Right lobe of liver (tissue), 6 donors: Measurements from ENCODE around the gene SMOC1. TPM values are rescaled to one million over a fixed set of nuclear protein-coding genes. Genes with fewer than 3 reads are reported as not detected.

ENCODE experiments used
- ATAC-seq, 4 donors: fragments of 200-7000 bp; cut with Tn5 transposase; one replicate each; pipeline ENCODE4 v1.9.1; 2020; ENCODE audit warnings: mild to moderate bottlenecking in 4 of 4, moderate library complexity in 4 of 4
- DNase-seq, 3 donors: peaks; one replicate each; pipeline ENCODE4 v3.0.0-alpha.2; 2020
- H3K27ac ChIP-seq, 3 donors: fragments of 200-600 bp; one replicate each; pipeline ENCODE4 v1.8.0; 2022
- H3K27me3 ChIP-seq, 2 donors: fragments of 200-600 bp; one replicate each; pipeline ENCODE4 v1.8.0; 2022
- H3K36me3 ChIP-seq, 4 donors: fragments of 200-600 bp; sonication (generic) in 1 of 4; one replicate each; pipeline versions ENCODE4 v1.5.1 to v1.8.0; 2017 to 2022; ENCODE audit warnings: control low read depth in 1 of 4
- H3K4me1 ChIP-seq, 4 donors: fragments of 200-600 bp; sonication (generic) in 1 of 4; one replicate each; pipeline versions ENCODE4 v1.5.1 to v1.8.0; 2017 to 2022; ENCODE audit warnings: control low read depth in 1 of 4
- H3K4me3 ChIP-seq, 3 donors: fragments of 200-600 bp; one replicate each; pipeline ENCODE4 v1.8.0; 2022
- H3K9me3 ChIP-seq, 4 donors: fragments of 200-600 bp; sonication (generic) in 1 of 4; one replicate each; pipeline versions ENCODE4 v1.5.1 to v1.8.0; 2017 to 2022; ENCODE audit warnings: control low read depth in 1 of 4
- POLR2A ChIP-seq: fragments of 450-650 bp; IDR thresholded peaks from one replicate; pipeline ENCODE4 v1.6.1; 2017; ENCODE audit warnings: antibody characterized with exemption, mild to moderate bottlenecking
- WGBS: methylation state at CpG from one replicate; pipeline ENCODE4 v1.1.6; 2018; ENCODE audit warnings: low coverage, low lambda C conversion rate; ENCODE audit not compliant: insufficient coverage; ENCODE audit errors: missing lambda C conversion rate; 5-methylcytosine and 5-hydroxymethylcytosine counted together
- intact Hi-C, 2 donors: fragments of 100-400 bp; cut with DNase I; formaldehyde crosslinking; loops; one replicate each; pipeline versions ENCODE4 v1.11.2 to v1.14.1; 2022
- total RNA-seq, 6 experiments: library from RNA; depleted of rRNA in 2 of 6; stranded (reverse); fragments of >200 nt in 2 of 6; fragmentation: NEBNext Ultra II Directional in 3 of 6; extraction: Animal tissue kit (Norgen Biotek cat#: 25700) in 3 of 6; gene quantifications; one replicate each; pipeline versions ENCODE4 v1.1.0 to v1.2.4, GENCODE V29; 2016 to 2023
- TF ChIP-seq, protein P1 (sequence below), 4 donors: fragments of 200-600 bp in 3 of 4; fragments of 450-650 bp in 1 of 4; IDR thresholded peaks; one replicate each; pipeline versions ENCODE4 v1.5.1 to v1.8.0; 2016 to 2022; ENCODE audit warnings: antibody characterized with exemption in 4 of 4, mild to moderate bottlenecking in 2 of 4
- donor health status: DM: no; HTN: yes; CAD: no.
- donor health status: DM: no; HTN: no; CAD: no.
- donor health status: DM: no; HTN: no; CAD: no.
- donor health status: DM: no; HTN: yes; CAD: no.
- donor health status: DM: no; HTN: yes; CAD: no.

SMOC1 gene
- total RNA-seq, 6 experiments from 2014 or later = 22.3 to 88.5 (median 45.4) TPM

DNA sequence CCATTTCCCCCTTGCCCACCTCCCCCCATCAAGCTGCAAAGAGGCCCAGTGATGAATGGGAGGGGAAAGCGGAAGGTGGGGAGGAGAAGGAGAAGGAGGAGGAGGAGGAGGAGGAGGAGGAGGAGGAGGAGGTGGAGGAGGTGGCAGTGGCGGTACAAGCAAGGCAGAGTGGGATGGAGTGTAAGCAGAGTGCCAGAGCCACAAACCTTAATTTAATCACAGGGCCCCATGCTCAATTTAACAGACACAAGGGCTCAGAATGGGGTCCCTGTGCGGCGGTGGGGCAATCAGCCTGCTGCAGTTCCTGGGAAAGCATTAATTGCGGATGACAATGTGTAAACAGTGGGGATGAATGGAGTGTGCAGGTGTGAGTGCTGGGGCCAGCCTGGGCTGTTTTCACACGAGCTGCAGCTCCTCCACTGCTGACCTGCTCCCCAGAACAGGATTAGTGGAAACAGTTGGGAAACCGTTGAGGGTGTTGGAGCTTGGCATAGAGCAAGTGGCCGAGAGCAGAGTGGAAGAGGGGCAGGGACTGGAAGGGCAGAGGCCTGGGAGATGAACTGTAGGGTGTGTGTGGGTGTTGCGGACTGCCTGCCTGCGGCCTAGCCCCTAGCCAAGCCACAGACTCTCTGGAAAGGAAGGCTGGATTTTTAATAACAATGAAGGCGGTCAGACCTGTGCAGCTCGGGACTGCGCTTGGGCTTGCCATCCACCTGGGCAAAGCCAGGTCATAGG is 36.4 kb upstream of the SMOC1 start:
- H3K27ac ChIP-seq = no peak overlapping the region
- H3K36me3 ChIP-seq = no peaks in the 10 kb centered on the region
- intact Hi-C loops = no loop called here
- TF ChIP-seq, protein P1, sequence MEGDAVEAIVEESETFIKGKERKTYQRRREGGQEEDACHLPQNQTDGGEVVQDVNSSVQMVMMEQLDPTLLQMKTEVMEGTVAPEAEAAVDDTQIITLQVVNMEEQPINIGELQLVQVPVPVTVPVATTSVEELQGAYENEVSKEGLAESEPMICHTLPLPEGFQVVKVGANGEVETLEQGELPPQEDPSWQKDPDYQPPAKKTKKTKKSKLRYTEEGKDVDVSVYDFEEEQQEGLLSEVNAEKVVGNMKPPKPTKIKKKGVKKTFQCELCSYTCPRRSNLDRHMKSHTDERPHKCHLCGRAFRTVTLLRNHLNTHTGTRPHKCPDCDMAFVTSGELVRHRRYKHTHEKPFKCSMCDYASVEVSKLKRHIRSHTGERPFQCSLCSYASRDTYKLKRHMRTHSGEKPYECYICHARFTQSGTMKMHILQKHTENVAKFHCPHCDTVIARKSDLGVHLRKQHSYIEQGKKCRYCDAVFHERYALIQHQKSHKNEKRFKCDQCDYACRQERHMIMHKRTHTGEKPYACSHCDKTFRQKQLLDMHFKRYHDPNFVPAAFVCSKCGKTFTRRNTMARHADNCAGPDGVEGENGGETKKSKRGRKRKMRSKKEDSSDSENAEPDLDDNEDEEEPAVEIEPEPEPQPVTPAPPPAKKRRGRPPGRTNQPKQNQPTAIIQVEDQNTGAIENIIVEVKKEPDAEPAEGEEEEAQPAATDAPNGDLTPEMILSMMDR (IDR thresholded peaks at IDR 0.05) = no peak
- TF ChIP-seq POLR2A = no peak
- H3K9me3 ChIP-seq = no peaks in the 10 kb centered on the region
- no peak for DNase-seq
- H3K4me3 ChIP-seq = no peak overlapping the region
- WGBS = 70% methylated on average over 8 of the region's 13 CpGs
- no peaks in the 10 kb centered on the region for H3K27me3 ChIP-seq
- H3K4me1 ChIP-seq = peaks cover 0 to 5% (median 2%) of the 10 kb centered on the region in 4 donors
- ATAC-seq = no peak

DNA sequence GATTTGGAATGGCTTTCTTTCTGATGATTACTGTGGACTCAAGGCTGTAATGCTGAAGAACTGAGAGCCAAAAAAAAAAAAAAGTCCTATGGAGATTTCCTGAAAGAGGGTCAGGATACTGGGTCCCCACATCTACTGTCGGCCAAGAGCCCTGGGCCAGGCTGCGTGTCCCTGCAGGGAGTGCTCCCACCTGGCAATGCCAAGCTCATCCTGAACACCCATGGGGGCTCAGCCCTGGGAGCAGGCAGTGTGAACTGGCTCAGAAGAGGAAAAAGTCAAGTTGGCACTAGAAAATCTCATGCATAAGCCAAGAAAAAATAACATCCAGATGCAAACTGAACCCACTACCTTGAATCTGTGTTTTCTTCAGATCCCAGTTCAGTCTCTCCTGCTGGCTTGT is 35.0 kb upstream of the SMOC1 start:
- no peaks in the 10 kb centered on the region for H3K36me3 ChIP-seq
- TF ChIP-seq POLR2A = no peak
- TF ChIP-seq, protein P1 (IDR thresholded peaks at IDR 0.05) = no peak
- peaks cover 0 to 12% (median 2%) of the 10 kb centered on the region in 4 donors for H3K4me1 ChIP-seq
- no peak overlapping the region for H3K4me3 ChIP-seq
- H3K27ac ChIP-seq = no peak overlapping the region
- ATAC-seq (no peak), DNase-seq (no peak)
- WGBS = 89% methylated on average over 2 of the region's 2 CpGs
- no peaks in the 10 kb centered on the region for H3K9me3 ChIP-seq
- no peaks in the 10 kb centered on the region for H3K27me3 ChIP-seq
- intact Hi-C loops = no loop called here

DNA sequence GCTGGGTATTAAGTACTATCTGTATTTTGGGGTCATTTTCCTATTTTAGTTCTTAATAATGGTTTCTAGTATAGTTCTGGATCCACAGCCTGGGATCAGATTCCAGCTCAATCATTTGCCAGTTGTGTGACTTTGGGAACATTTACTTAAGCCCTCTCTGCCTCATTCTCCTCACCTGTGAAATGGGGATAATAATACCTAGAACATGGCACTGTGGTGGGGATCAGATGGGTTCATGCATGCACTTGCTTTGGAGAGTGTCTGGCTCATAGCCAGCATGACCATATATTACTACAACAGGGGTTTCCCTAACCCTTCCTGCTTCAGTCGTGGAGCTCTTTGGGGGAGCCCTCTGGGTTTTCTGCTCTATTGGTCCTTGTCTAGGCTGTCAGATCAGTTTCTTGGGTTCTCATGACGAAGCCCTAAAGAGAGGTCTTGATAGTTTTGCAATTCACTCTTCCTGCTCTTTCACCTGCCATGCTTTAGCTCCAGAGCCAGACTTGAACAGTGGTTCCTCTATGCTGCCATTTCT is 34.1 kb upstream of the SMOC1 start:
- H3K9me3 ChIP-seq = no peaks in the 10 kb centered on the region
- DNase-seq = no peak
- TF ChIP-seq, protein P1 (IDR thresholded peaks at IDR 0.05) = no peak
- no peak for TF ChIP-seq POLR2A
- no peak overlapping the region for H3K27ac ChIP-seq
- H3K4me1 ChIP-seq = peaks cover 0 to 12% (median 2%) of the 10 kb centered on the region in 4 donors
- ATAC-seq = no peak
- intact Hi-C loops = no loop called here
- no peak overlapping the region for H3K4me3 ChIP-seq
- WGBS = 76% methylated on average over 2 of the region's 2 CpGs
- H3K36me3 ChIP-seq = no peaks in the 10 kb centered on the region
- no peaks in the 10 kb centered on the region for H3K27me3 ChIP-seq

DNA sequence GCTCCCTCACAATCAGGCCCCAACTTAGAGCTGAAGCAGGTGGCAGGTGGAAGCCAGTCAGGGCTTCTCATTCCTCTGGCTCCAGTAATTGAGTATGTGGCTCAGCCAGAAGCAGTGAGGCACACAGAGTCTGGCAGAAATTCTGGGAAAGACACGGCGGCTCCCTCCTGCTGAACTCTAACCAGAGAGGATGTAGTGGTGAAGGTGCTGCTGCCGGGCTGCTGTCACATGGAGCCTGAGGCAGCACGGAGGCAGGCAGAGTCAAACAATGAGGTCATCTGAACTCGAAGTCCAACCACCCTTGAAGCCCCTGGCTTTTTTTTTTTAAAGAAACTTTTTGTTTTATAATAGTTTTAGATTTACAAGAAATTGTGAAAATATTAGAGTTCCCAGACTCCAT is 33.4 kb upstream of the SMOC1 start:
- Histone ChIP-seq H3K9me3 (no peaks in the 10 kb centered on the region), H3K36me3 (no peaks in the 10 kb centered on the region), H3K27ac (no peak overlapping the region), H3K4me3 (no peak overlapping the region), H3K4me1 (peaks cover 0 to 12% (median 2%) of the 10 kb centered on the region in 4 donors), H3K27me3 (no peaks in the 10 kb centered on the region)
- DNase-seq (peak in 2 of 3 donors; percentile 63 to 71), ATAC-seq (peak; percentile 55 to 83 (median 70))
- 17% methylated on average over 5 of the region's 5 CpGs for WGBS
- intact Hi-C loops = no loop called here
- TF ChIP-seq POLR2A = peak; percentile 30
- TF ChIP-seq, protein P1 (IDR thresholded peaks at IDR 0.05) = no peak
